Natural killer cell (primary cell): ENCODE results near the gene CDC42SE2. TPM values are rescaled to one million over a fixed set of nuclear protein-coding genes. Genes with fewer than 3 reads are reported as not detected.
A peak's percentile ranks its signal among the peaks of the same experiment; 100 is the strongest.
"Not testable (repeated sequence)": the region's sequence is repeated elsewhere in the genome, so short reads cannot be mapped to it uniquely, and the experiment has no call there.

ENCODE experiments used
- ATAC-seq, 3 donors: fragments of 150-1000 bp in 2 of 3; fragments of 200-7000 bp in 1 of 3; cut with Tn5 transposase; 1 replicate in 1 of 3; 2 replicates in 2 of 3; pipeline ENCODE4 v1.10.0; 2021; ENCODE audit warnings: mild to moderate bottlenecking in 2 of 3, moderate library complexity in 2 of 3
- DNase-seq, 2 donors: peaks; one replicate each; pipeline versions ENCODE4 v3.0.0 to v3.0.0-alpha.2; 2013 to 2021; ENCODE audit warnings: mixed read lengths in 1 of 2
- H3K27ac ChIP-seq: one replicate; pipeline ENCODE4 v1.5.1; 2013; ENCODE audit warnings: mild to moderate bottlenecking, low read length
- H3K27me3 ChIP-seq: one replicate; pipeline ENCODE4 v1.6.1; 2013; ENCODE audit warnings: low read length; ENCODE audit not compliant: control insufficient read depth, insufficient read depth
- H3K36me3 ChIP-seq: one replicate; pipeline ENCODE4 v1.6.1; 2013; ENCODE audit warnings: low read length; ENCODE audit not compliant: control insufficient read depth, insufficient read depth
- H3K4me1 ChIP-seq: one replicate; pipeline ENCODE4 v1.6.1; 2013; ENCODE audit warnings: low read length; ENCODE audit not compliant: control insufficient read depth, insufficient read depth
- H3K4me3 ChIP-seq: one replicate; pipeline ENCODE4 v1.5.1; 2013; ENCODE audit warnings: low read length
- H3K9me3 ChIP-seq: one replicate; pipeline ENCODE4 v1.6.1; 2013; ENCODE audit warnings: low read length; ENCODE audit not compliant: control insufficient read depth, insufficient read depth
- H3K27ac Mint-ChIP-seq, 2 donors: one replicate each; pipeline ENCODE4 v1.8.0; 2022; ENCODE audit warnings: mild to moderate bottlenecking in 2 of 2, mixed read lengths in 2 of 2, moderate library complexity in 1 of 2
- H3K27me3 Mint-ChIP-seq, 2 donors: one replicate each; pipeline ENCODE4 v1.8.0; 2022; ENCODE audit warnings: low read depth in 2 of 2, mixed read lengths in 2 of 2
- H3K36me3 Mint-ChIP-seq: one replicate; pipeline ENCODE4 v1.8.0; 2022; ENCODE audit warnings: mixed read lengths
- H3K4me1 Mint-ChIP-seq, 2 donors: one replicate each; pipeline ENCODE4 v1.8.0; 2022; ENCODE audit warnings: mixed read lengths in 2 of 2
- H3K4me3 Mint-ChIP-seq: one replicate; pipeline ENCODE4 v1.8.0; 2022; ENCODE audit warnings: mild to moderate bottlenecking, moderate library complexity, mixed read lengths
- H3K9me3 Mint-ChIP-seq, 2 donors: one replicate each; pipeline ENCODE4 v1.8.0; 2022; ENCODE audit warnings: mixed read lengths in 2 of 2
- WGBS: methylation state at CpG from one replicate; pipeline ENCODE4 v1.1.7; 2013; ENCODE audit warnings: missing lambda C conversion rate; ENCODE audit not compliant: insufficient coverage; 5-methylcytosine and 5-hydroxymethylcytosine counted together
- intact Hi-C: fragments of 100-400 bp; cut with micrococcal nuclease; formaldehyde crosslinking; loops from one replicate; pipeline ENCODE4 v1.14.2; 2022
- total RNA-seq, 4 donors: library from RNA; stranded (reverse); fragments of 120-200 nt in 1 of 4; gene quantifications; one replicate each; pipeline versions ENCODE4 v1.2.3 to v1.2.4, GENCODE V29; 2013 to 2022
- TF ChIP-seq, protein P1 (sequence below): fragments of 200-600 bp; IDR thresholded peaks from one replicate; pipeline ENCODE4 v1.8.0; 2022; ENCODE audit warnings: antibody characterized with exemption

The CDC42SE2 gene
- total RNA-seq, 3 donors from 2014 or later (not counting 1 experiment from before 2014, with no cell fraction given), result 140 to 183 (median 166) TPM

DNA sequence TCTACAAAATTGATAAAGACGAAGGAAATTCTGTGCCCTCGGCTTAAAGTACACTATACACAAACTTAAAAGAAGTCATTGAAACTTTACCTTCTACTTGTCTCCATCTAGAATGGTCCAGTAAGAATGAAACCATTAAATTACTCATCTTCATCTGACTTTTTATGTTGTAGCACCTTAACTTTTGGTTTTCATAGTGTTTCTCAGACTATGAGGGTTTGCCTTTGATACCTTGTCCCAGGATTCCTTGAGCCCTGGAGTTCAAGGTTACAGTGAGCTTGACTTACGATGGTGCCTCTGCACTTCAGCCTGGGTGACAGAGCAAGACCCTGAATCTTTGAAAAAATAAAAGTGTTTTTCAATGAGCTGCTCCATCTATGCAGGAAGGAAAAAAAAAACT, 132.2 kb downstream of the CDC42SE2 start:
- H3K4me1 Mint-ChIP-seq, result peaks cover 23 to 27% of the 10 kb centered on the region in 2 donors
- no peaks in the 10 kb centered on the region for H3K27me3 Mint-ChIP-seq
- H3K36me3 ChIP-seq, result peaks cover 87% of the 10 kb centered on the region
- no peaks in the 10 kb centered on the region for H3K9me3 Mint-ChIP-seq
- peaks cover 23% of the 10 kb centered on the region for H3K36me3 Mint-ChIP-seq
- no peaks in the 10 kb centered on the region for H3K9me3 ChIP-seq
- TF ChIP-seq, protein P1, sequence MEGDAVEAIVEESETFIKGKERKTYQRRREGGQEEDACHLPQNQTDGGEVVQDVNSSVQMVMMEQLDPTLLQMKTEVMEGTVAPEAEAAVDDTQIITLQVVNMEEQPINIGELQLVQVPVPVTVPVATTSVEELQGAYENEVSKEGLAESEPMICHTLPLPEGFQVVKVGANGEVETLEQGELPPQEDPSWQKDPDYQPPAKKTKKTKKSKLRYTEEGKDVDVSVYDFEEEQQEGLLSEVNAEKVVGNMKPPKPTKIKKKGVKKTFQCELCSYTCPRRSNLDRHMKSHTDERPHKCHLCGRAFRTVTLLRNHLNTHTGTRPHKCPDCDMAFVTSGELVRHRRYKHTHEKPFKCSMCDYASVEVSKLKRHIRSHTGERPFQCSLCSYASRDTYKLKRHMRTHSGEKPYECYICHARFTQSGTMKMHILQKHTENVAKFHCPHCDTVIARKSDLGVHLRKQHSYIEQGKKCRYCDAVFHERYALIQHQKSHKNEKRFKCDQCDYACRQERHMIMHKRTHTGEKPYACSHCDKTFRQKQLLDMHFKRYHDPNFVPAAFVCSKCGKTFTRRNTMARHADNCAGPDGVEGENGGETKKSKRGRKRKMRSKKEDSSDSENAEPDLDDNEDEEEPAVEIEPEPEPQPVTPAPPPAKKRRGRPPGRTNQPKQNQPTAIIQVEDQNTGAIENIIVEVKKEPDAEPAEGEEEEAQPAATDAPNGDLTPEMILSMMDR, result no peak
- peak in 1 of 2 donors; percentile 45 for DNase-seq
- 70% methylated on average over 3 of the region's 3 CpGs for WGBS
- no peak for ATAC-seq
- H3K4me3 Mint-ChIP-seq, result no peak overlapping the region
- H3K4me3 ChIP-seq, result no peak overlapping the region
- peak overlapping the region; percentile 83 to 95 for H3K27ac Mint-ChIP-seq
- H3K27me3 ChIP-seq, result no peaks in the 10 kb centered on the region
- no peaks in the 10 kb centered on the region for H3K4me1 ChIP-seq
- no peak overlapping the region for H3K27ac ChIP-seq
- intact Hi-C loops, result no loop called here

DNA sequence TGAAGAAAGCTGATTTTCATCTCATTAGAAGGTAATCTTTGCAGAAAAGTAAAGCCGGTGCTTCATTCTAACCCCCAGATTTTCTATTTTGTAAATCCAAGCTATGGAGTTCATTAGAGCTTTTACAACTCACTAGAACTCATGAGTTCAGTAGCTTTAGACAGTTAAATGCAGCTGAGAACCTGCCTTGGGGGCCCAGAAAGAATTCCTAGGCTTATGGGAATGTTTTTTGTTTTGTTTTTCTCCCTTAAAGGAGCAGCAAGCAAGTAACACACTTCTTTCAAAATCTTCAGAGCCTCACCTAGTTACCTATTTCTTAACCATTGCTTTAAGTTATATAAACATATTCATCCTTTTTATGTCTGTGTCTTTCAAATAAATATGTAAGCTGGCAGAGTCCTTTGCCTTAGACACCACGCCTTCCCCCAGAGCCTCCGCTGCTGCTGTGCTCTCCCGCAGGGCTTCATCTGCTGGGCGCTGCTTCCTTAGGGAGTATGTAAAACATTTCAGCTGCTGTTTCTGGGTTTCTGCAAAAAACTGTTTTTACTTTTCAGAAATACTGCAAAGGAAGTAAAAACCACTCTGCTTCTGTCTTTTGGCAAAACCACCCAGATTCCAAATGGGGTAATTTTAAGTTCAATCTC, 132.9 kb downstream of the CDC42SE2 start:
- H3K9me3 ChIP-seq, result no peaks in the 10 kb centered on the region
- peaks cover 23 to 27% of the 10 kb centered on the region in 2 donors for H3K4me1 Mint-ChIP-seq
- H3K27me3 Mint-ChIP-seq, result no peaks in the 10 kb centered on the region
- H3K36me3 ChIP-seq, result peaks cover 83% of the 10 kb centered on the region
- DNase-seq (peak in 1 of 2 donors; percentile 20), ATAC-seq (no peak)
- H3K27ac ChIP-seq, result no peak overlapping the region
- H3K9me3 Mint-ChIP-seq, result no peaks in the 10 kb centered on the region
- H3K4me3 ChIP-seq, result no peak overlapping the region
- peak overlapping the region; percentile 83 to 95 for H3K27ac Mint-ChIP-seq
- intact Hi-C loops, result no loop called here
- TF ChIP-seq, protein P1, result no peak
- H3K4me3 Mint-ChIP-seq, result no peak overlapping the region
- no peaks in the 10 kb centered on the region for H3K27me3 ChIP-seq
- WGBS, result 86% methylated on average over 5 of the region's 5 CpGs
- H3K4me1 ChIP-seq, result no peaks in the 10 kb centered on the region
- peaks cover 24% of the 10 kb centered on the region for H3K36me3 Mint-ChIP-seq

DNA sequence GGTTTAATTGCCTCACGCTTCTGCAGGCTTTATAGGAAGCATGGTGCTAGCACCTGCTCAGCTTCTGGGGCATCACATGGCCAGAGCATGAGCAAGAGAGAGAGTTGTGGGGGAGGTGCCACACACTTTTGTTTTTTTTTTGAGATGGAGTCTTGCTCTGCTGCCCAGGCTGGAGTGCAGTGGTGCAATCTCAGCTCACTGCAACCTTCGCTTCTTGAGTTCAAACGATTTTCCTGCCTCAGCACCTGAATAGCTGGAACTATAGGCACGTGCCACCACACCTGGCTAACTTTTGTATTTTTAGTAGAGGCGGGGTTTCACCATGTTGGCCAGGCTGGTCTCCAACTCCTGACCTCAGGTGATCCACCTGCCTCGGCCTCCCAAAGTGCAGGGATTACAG, 135.2 kb downstream of the CDC42SE2 start:
- H3K27me3 Mint-ChIP-seq, DNase-seq, H3K4me3 Mint-ChIP-seq, H3K9me3 ChIP-seq, H3K27me3 ChIP-seq, H3K4me1 ChIP-seq, intact Hi-C loops, H3K4me3 ChIP-seq, H3K27ac ChIP-seq, H3K9me3 Mint-ChIP-seq: not testable (repeated sequence)
- Mint-ChIP-seq H3K36me3 (peaks cover 27% of the 10 kb centered on the region), H3K27ac (peak overlapping the region; percentile 71 to 95), H3K4me1 (peaks cover 11 to 22% of the 10 kb centered on the region in 2 donors)
- peaks cover 62% of the 10 kb centered on the region for H3K36me3 ChIP-seq
- peak in 1 of 3 donors; percentile 8 for ATAC-seq
- WGBS, result 92% methylated on average over 6 of the region's 6 CpGs

- TF ChIP-seq, protein P1, result no peak
- ATAC-seq (no peak), DNase-seq (peak in 1 of 2 donors; percentile 10)
- H3K27me3 ChIP-seq, result no peaks in the 10 kb centered on the region
- H3K4me1 ChIP-seq, result no peaks in the 10 kb centered on the region
- H3K4me3 ChIP-seq, result no peak overlapping the region
- H3K9me3 Mint-ChIP-seq, result peaks cover 2 to 4% of the 10 kb centered on the region in 2 donors
- WGBS, result 97% methylated on average over 3 of the region's 3 CpGs
- H3K27ac ChIP-seq, result no peak overlapping the region
- no peaks in the 10 kb centered on the region for H3K27me3 Mint-ChIP-seq
- H3K27ac Mint-ChIP-seq, result peak overlapping the region; percentile 30 to 52
- no peak overlapping the region for H3K4me3 Mint-ChIP-seq
- no peaks in the 10 kb centered on the region for H3K9me3 ChIP-seq
- intact Hi-C loops, result no loop called here
- H3K36me3 Mint-ChIP-seq, result peaks cover 23% of the 10 kb centered on the region
- peaks cover 11 to 18% of the 10 kb centered on the region in 2 donors for H3K4me1 Mint-ChIP-seq
- peaks cover 48% of the 10 kb centered on the region for H3K36me3 ChIP-seq
Measured at GRCh38 chr5:131400585-131400984, 136.7 kb downstream of the CDC42SE2 start.
